Measurements from ENCODE around the gene NOB1. TPM values are rescaled to one million over a fixed set of nuclear protein-coding genes. Genes with fewer than 3 reads are reported as not detected.

NOB1 gene
- total and polyA plus RNA-seq, 2 of the 4 experiments (the other 2 are of a cell fraction), result 47.0 to 58.1 TPM

DNA sequence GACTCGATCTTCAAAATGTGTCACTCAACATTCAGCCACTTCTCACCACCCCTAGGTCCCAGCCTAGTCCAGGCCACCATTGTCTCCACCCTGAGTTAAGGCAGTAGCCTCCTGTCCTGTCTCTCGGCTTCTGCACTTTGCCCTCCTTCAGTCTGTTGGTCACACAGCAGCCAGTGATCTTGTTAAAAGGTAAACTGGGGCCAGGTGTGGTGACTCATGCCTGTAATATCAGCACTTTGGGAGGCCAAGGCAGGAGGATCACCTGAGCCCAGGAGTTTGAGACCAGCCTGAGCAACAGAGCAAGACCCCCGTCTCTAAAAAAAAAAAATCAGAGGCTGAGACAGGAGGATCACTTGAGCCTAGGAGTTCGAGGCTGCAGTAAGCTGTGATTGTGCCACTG, 33.2 kb upstream of the NOB1 start:
- no peak overlapping the region for H2BK20ac ChIP-seq (ENCODE audit: low read depth, low read length)
- no TSS peak for BruUV-seq (replicated peaks)
- H3K36me3 ChIP-seq (ENCODE audit: control insufficient read depth, insufficient read depth, low read length), result peaks cover 7% of the 10 kb centered on the region
- H3K23ac ChIP-seq (ENCODE audit: low read depth, low read length), result no peak overlapping the region
- no peak overlapping the region for H3K18ac ChIP-seq (ENCODE audit: low read depth, low read length)
- no peak overlapping the region for H3K9ac ChIP-seq (ENCODE audit: low read depth, low read length)
- no peak overlapping the region for H2AK9ac ChIP-seq (replicated peaks; ENCODE audit: low read depth, low read length, poor library complexity)
- H2AFZ ChIP-seq (replicated peaks; ENCODE audit: low read length, poor library complexity), result no peak overlapping the region
- H4K20me1 ChIP-seq (ENCODE audit: insufficient read depth, low read length), result no peaks in the 10 kb centered on the region
- 93% methylated on average over 3 of the region's 4 CpGs; no CpG with 5 or more reads in 1 of the 2 experiments for WGBS, 2 experiments (ENCODE audit: extremely low coverage in 2 of 2, insufficient read length in 1 of 2)
- ChIA-PET POLR2A (ENCODE audit: unreplicated experiment) (no interaction called here), CTCF (interaction anchor here (1.2 kb wide), 1 partner anchor 12 kb away, joined by 8 read pairs; no protein-coding TSS in a partner anchor)
- H3K4ac ChIP-seq (ENCODE audit: low read depth, low read length), result no peak overlapping the region
- peaks cover 4% of the 10 kb centered on the region; the same call in 1 of the 2 replicates for H3K9me1 ChIP-seq (ENCODE audit: insufficient read depth, low read length)
- H3K56ac ChIP-seq (ENCODE audit: extremely low read depth, insufficient read depth, low read length), result no peak overlapping the region
- no peak overlapping the region for H4K5ac ChIP-seq (ENCODE audit: low read depth, low read length)
- peaks cover 0 to 9% of the 10 kb centered on the region in 2 experiments; a peak in 1 of 4 replicates for H3K79me1 ChIP-seq (ENCODE audit: low read depth in 1 of 2, low read length in 2 of 2)
- H3K27me3 ChIP-seq (ENCODE audit: control insufficient read depth, insufficient read depth, low read length), result no peaks in the 10 kb centered on the region
- intact Hi-C loops (cut with micrococcal nuclease), result no loop called here
- H4K91ac ChIP-seq (ENCODE audit: insufficient read depth, low read depth, low read length), result no peak overlapping the region
- no peak for ATAC-seq (ENCODE audit: low read depth)
- TF ChIP-seq RFX5 (IDR thresholded peaks at IDR 0.05; ENCODE audit: low read depth, low read length) (no peak), SMC3 (IDR thresholded peaks at IDR 0.05; ENCODE audit: low read depth, low read length) (no peak), NFE2L2 (IDR thresholded peaks at IDR 0.05; ENCODE audit: low read depth, low read length) (no peak), CHD1 (IDR thresholded peaks at IDR 0.05; ENCODE audit: low read depth, low read length) (no peak), MAFK (IDR thresholded peaks at IDR 0.05; ENCODE audit: low read depth, low read length) (no peak), BHLHE40 (IDR thresholded peaks at IDR 0.05; ENCODE audit: low read depth, low read length) (no peak)
- H3K4me2 ChIP-seq (ENCODE audit: low read depth, low read length), result no peak overlapping the region
- no peak overlapping the region for H2BK120ac ChIP-seq (ENCODE audit: low read depth, low read length)
- H4K8ac ChIP-seq (ENCODE audit: low read depth in 2 of 2, low read length in 2 of 2), result no peak overlapping the region
- H2BK5ac ChIP-seq (ENCODE audit: low read depth, low read length, poor library complexity, severe bottlenecking), result no peak overlapping the region
- no peak overlapping the region for H3K14ac ChIP-seq (replicated peaks; ENCODE audit: low read depth, low read length)
- DNase-seq, result no peak
- H2AK5ac ChIP-seq (ENCODE audit: low read depth, low read length), result no peak overlapping the region
- dilution Hi-C loops (cut with HindIII; ENCODE audit: low sequenced_read_pairs, unreplicated experiment), result no loop called here
- H3K27ac ChIP-seq (ENCODE audit: insufficient read depth, low read length), result no peak overlapping the region
- in situ Hi-C loops (cut with MboI; ENCODE audit: low sequenced_read_pairs), result no loop called here
- no peaks in the 10 kb centered on the region for H3K9me3 ChIP-seq (ENCODE audit: control insufficient read depth, insufficient read depth, low read length)
- H2BK15ac ChIP-seq (ENCODE audit: low read depth, low read length), result no peak overlapping the region
- no peak overlapping the region for H3K4me3 ChIP-seq (ENCODE audit: insufficient read depth, low read depth, low read length)
- H3K4me1 ChIP-seq (ENCODE audit: control insufficient read depth, insufficient read depth, low read length), result no peaks in the 10 kb centered on the region

All from IMR-90 (cell line).